Ramos (cell line): ENCODE results near the gene GLDN.
"Not testable (repeated sequence)": the region's sequence is repeated elsewhere in the genome, so short reads cannot be mapped to it uniquely, and the experiment has no call there.

ENCODE experiments used
- in situ Hi-C: fragments of 300-500 bp; cut with MboI; formaldehyde crosslinking; loops from one replicate; pipeline ENCODE4 v1.14.3; 2022; ENCODE audit warnings: low sequenced_read_pairs; ENCODE audit not compliant: unreplicated experiment

The GLDN gene

DNA sequence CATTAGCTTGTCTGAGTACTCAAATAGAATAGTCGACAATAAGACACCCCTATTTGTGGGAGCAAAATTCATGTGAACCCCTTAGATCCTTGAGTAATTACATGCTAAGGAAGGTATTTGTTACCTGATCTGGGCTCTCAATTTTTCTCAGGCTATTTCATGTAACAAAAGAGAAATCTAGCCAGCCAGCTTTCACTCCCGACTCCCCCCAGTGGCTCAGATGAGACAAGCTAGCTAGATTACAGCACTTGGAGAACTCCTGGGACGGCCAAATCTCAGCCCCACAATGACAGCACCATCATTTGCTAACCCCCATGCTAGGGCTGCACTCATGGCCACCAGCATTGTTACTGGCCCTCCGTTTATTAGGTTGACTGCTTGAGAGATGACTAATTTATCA lies 41.3 kb downstream of the GLDN start:
- in situ Hi-C loops, result no loop called here

GRCh38 chr15:51386029-51386428 lies 44.6 kb downstream of the GLDN start:
- in situ Hi-C loops, result no loop called here

- in situ Hi-C loops, result no loop called here
These were observed 45.0 kb downstream of the GLDN start for GRCh38 chr15:51386486-51386885.

GRCh38 chr15:51386960-51387698 lies 45.7 kb downstream of the GLDN start:
- in situ Hi-C loops, result no loop called here

DNA sequence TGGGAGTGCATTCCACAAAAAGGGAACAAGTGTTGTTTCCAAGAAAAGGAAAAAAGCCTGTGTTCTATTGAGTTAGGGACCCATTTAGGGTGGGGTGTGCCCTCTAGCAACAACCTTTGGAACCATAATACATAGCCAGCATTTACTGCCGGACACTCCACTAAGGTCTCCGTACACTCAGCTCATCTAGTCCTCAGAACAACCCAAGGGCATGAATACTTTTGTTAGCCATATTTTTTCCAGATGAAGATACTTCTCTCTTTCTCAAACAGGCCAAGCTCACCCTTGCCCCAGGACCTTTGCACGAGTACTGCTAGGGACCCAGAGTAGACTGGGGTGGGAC lies 46.2 kb downstream of the GLDN start:
- in situ Hi-C loops, result no loop called here

GRCh38 chr15:51388726-51389125 lies 47.3 kb downstream of the GLDN start:
- in situ Hi-C loops, result no loop called here

- in situ Hi-C loops, result no loop called here
These were observed 48.9 kb downstream of the GLDN start for GRCh38 chr15:51390241-51390965.

DNA sequence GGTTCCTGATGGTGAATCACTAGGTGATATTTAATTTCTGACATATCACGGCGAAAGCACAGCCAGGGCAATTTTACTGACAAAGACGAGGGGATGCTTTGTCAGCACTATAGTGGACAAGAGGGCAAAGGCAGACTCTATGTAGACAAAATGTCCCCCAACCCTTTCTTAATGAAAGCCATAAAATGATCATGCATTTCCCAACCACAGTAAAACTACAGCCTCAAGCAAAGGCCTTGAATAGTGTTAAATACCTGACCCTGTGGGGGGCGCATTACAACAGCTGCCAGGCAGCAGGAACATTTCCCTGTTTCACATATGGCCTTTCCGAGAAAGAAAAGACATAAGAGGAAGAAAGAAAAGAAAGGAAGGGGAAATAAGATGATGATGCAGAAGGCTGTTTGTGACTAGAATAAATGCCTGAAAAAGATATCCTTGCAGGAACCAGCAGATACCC lies 49.5 kb downstream of the GLDN start:
- in situ Hi-C loops, result no loop called here

- in situ Hi-C loops, result no loop called here
These were observed 55.5 kb downstream of the GLDN start for GRCh38 chr15:51396921-51397320.

DNA sequence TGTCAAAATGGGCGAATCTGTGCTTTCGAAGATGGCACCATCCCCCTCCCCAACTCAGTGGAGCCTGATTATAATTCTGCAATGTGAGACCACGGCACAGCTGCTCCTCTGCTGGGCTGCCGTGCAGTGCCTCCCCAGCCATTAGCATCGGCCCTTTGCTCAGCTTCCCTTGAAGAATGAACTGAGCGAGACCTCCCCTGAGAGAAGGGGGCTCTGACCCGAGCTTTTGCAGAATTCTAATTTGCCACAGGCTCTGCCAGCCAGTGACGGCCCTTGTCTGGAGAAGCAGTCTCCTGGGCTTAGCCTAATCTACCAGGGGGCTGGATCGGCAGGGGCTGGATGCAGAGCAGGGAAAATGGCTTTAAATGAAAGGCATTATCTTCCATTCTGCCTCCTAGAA lies 57.2 kb downstream of the GLDN start:
- in situ Hi-C loops, result no loop called here

- in situ Hi-C loops, result no loop called here
These were observed 59.8 kb downstream of the GLDN start for GRCh38 chr15:51401051-51401780.

GRCh38 chr15:51401872-51402517 lies 60.5 kb downstream of the GLDN start:
- in situ Hi-C loops, result no loop called here

- in situ Hi-C loops, result no loop called here
These were observed 61.8 kb downstream of the GLDN start for GRCh38 chr15:51403072-51403878.

- in situ Hi-C loops, result no loop called here
These were observed 62.7 kb downstream of the GLDN start for GRCh38 chr15:51403946-51404695.

DNA sequence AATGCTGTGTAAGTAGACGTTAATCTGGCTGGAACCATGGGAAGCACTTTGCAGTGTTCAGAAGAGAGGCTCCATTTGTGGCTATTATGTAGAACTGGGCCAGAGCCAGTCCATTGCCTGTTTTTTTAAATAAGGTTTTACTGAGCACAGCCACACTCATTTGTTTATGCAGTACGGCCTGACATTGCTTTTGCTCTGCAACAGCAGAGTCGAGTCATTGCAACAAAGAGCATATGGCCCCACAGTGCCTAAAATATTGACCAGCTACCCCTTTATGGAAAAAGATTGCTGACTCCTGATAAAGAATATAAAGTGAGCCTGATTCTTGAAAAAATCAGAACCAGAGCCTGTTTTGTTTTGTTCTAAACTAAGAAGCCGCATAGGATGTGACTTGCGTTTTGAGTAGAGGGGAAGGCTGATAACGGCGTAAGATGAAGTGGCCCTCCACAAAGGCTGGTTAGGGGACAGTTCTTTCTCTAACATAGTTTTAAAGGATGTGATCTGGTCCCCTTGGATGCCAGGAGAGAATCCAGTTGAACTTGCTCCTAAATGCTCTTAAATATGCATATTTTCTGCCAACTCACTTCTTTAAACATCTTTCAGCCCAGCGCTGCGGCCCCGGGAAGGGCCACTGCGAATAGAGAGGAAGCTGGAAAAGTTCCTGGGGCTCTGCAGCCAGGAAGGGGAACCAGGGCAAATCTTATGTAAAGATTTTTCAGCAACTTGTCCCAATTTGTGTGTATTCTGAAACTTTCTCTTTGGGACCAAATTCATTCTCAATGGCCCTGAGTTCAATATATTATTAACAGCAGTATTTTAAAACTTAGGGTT lies 64.5 kb downstream of the GLDN start:
- in situ Hi-C loops, result no loop called here

GRCh38 chr15:51414256-51414860 lies 72.9 kb downstream of the GLDN start:
- in situ Hi-C loops, result no loop called here

GRCh38 chr15:51416129-51416528 lies 74.7 kb downstream of the GLDN start:
- in situ Hi-C loops, result no loop called here

DNA sequence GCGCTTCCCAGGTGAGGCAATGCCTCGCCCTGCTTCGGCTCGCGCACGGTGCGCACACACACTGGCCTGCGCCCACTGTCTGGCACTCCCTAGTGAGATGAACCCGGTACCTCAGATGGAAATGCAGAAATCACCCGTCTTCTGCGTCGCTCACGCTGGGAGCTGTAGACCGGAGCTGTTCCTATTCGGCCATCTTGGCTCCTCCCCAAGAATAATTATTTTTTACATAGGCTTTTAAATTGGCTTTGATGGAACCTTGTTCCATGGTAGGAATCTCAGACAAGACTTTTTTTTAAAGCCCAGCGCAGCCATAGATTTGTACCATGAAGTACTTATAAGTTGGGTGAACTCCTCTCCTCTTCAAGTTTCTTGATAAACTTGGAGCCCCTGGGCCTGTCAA lies 81.6 kb downstream of the GLDN start:
- in situ Hi-C loops, result not testable (repeated sequence)
